Measurements from ENCODE around the gene METTL23. TPM values are rescaled to one million over a fixed set of nuclear protein-coding genes. Genes with fewer than 3 reads are reported as not detected.

The METTL23 gene
- total RNA-seq (22.6 TPM), polyA plus RNA-seq (38.4 TPM)

DNA sequence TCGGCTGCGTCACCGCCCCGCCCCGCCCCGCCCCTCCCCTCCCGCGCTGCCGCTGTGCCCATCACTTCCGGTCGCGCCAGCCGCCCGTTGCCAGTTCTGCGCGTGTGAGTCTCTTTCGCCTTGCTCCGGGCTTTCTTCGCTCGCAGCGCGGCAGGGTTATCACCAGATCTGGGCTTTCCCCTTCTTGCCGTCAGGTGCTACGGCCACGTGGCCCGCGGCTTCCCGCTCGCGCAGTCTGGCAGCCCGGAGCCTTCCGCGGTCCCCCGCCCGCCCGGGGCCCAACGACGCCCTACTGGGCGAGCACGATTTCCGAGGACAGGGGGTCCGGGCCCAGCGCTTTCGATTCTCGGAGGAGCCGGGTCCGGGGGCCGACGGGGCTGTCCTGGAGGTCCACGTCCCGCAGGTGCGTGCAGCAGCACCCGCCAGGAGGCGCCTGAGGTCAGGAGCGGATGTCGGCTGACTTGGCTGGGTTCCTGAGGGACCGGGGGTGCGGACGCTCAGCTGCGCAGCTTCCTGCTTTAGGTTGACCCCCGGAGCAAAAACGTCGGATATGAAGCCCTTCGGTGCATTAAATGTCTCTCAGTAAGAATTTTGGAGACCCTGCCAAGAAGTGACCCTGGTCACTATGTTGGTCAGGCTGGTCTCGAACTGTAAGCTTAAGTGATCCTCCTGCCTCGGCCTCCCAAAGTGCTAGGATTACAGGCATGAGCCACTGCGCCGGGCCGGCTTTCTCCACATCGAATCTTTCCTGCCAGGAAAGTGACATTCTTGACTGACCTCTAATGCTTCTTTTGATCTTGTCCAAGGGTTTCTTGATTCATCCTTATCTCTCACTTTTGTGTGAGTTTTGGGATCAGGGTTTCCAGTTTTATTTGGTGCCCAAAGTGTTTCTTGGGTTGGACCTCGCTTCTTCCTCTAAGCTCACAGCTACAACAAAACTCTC lies at the start of gene METTL23:
Gene METTL23 (plus strand): TSS at position 64 of the 943 bp plus-strand sequence. CDS start 2,872 bp downstream, outside the sequence.
- WGBS: under 1% methylated on average over 71 of the region's 71 CpGs
- Histone ChIP-seq H3K4me3 (ENCODE audit: low read depth, low read length) (peak within 1 kb of the TSS; percentile 89), H3K4me1 (ENCODE audit: insufficient read depth) (peaks cover under 1% of the 10 kb centered on the region), H3K27ac (ENCODE audit: low read depth) (peak within 1 kb of the TSS; percentile 100), H3K36me3 (ENCODE audit: insufficient read depth) (peaks cover under 1% of the 10 kb centered on the region)
- no peak for DNase-seq (ENCODE audit: extremely low spot score)

DNA sequence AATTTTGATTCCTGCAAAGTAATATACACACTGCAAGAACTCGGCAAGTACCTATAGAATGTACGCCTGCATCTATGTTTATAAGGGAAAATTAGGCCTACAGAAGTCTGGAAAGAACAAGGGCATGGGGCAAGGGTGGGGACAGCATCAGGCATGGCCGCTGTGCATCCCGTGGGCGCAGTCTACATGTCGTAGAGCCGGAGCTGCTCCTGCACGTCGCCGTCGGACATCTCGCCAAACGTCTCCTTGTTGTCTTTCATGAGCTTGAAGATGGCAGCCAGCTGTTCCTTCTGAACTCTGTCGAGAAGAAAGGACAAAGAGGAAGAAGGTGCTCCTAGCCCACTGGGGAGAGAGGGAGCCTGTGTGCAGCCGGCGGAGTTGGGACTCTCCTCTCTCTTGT lies 49.2 kb upstream of the METTL23 start:
- Histone ChIP-seq H3K4me1 (ENCODE audit: insufficient read depth) (no peaks in the 10 kb centered on the region), H3K36me3 (ENCODE audit: insufficient read depth) (no peaks in the 10 kb centered on the region), H3K27ac (ENCODE audit: low read depth) (no peak overlapping the region), H3K4me3 (ENCODE audit: low read depth, low read length) (no peak overlapping the region)
- DNase-seq (ENCODE audit: extremely low spot score): no peak
- 84% methylated on average over 16 of the region's 16 CpGs for WGBS

DNA sequence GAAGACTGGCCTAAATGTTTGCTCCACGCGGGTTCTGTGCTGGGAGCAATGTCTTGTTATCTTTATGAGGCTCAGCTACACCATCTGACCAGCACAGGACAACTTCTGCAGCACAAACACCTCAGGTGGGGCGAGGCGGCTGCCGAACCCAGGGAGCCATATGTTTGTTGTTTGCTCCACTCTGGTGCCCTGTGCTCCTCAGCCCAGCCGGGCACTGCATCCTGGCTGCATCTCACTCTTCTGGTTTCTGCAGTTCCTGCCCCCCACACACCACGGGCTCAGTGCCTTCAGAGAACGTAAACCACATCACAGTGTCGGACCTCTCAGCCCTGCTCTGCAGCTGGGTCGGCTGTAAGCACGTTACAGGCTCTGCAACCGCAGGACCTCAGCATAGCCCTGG lies 48.3 kb upstream of the METTL23 start:
- no peaks in the 10 kb centered on the region for H3K36me3 ChIP-seq (ENCODE audit: insufficient read depth)
- no peak overlapping the region for H3K4me3 ChIP-seq (ENCODE audit: low read depth, low read length)
- 60% methylated on average over 12 of the region's 12 CpGs for WGBS
- no peak overlapping the region for H3K27ac ChIP-seq (ENCODE audit: low read depth)
- no peak for DNase-seq (ENCODE audit: extremely low spot score)
- H3K4me1 ChIP-seq (ENCODE audit: insufficient read depth): no peaks in the 10 kb centered on the region

DNA sequence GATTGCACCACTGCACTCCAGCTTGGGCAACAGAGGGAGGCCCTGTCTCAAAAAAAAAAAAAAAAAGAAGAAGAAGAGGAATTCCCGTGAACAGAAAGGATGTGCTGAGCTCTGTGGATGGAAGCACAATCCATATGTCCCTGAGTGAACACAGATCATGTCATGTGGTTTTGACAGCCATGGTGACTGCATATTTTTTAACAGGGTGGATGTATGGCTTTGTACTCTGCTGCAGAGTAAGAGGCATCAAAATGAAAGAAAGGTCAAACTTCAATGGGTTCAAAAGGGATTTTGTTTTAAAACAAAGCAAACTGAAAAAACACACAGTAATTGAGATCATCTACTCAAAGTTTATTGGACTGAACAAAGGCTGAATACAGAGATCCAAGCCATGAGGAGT lies 47.4 kb upstream of the METTL23 start:
- no peak for DNase-seq (ENCODE audit: extremely low spot score)
- Histone ChIP-seq H3K36me3 (ENCODE audit: insufficient read depth) (no peaks in the 10 kb centered on the region), H3K4me1 (ENCODE audit: insufficient read depth) (no peaks in the 10 kb centered on the region), H3K4me3 (ENCODE audit: low read depth, low read length) (no peak overlapping the region), H3K27ac (ENCODE audit: low read depth) (no peak overlapping the region)
- WGBS: 65% methylated on average over 1 of the region's 1 CpG

DNA sequence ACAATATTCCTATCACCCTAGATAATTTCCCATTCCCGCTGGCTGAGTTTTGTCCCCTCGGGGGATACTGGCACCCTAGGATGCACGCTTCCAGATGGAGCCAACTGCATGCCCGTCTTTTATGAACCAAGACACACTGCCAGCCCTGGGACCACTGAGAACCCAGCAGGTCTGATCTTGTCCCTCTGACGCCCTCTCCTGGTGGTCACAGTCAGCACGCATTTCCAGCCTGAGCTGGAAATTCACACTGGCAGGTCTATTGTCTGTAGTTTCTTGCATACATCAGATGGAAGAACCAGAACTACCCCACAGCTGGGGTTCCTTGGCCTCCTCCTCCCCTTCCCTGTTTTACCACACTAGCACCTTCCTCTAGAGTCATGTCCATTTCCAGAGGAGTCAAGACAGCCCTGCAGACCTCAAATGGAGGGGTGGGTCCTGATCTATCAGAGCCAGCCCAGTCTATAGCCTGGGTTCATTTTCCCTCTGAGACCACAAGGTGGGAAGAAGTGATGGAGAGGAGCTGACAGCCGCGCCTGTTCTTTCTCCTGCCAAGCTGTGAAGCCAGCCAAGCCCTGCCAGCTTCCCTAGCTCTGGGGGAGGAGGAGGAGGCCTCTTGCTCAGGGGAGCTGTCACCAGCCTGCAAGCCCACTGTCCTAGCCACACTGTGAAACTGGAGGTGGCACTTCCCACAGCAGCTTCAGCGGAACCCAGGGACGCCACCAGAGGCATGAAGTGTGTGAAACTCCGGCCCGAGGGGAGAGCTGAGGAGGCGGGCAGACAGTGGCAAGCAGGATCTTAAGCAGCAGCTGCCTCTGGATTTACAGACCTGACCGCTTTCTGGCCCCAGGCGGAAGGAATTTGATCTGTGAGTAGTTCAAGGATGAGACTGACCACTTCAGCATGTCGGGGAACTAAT lies 45.2 kb upstream of the METTL23 start:
- DNase-seq (ENCODE audit: extremely low spot score): no peak
- no peak overlapping the region for H3K27ac ChIP-seq (ENCODE audit: low read depth)
- H3K4me1 ChIP-seq (ENCODE audit: insufficient read depth): no peaks in the 10 kb centered on the region
- no peaks in the 10 kb centered on the region for H3K36me3 ChIP-seq (ENCODE audit: insufficient read depth)
- H3K4me3 ChIP-seq (ENCODE audit: low read depth, low read length): no peak overlapping the region
- 39% methylated on average over 16 of the region's 16 CpGs for WGBS

DNA sequence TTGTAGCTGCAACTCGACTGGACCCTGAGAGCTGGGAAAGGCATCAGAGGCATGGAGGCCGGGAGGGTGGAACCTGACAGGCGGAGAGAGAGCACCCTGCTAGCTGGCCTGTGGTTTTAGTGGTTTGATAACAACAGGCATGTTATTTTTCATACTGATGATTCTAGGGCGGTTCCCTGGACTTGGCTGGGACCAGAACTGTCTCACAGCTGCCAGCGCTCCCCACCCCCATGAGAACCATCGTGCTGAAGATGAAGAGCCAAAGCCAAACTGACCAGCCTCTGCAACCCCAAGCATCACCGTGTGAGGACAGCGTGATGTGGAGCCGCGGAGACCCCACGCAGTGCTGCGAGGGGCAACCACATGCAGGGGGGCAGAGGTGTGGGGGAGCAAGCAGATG lies 44.3 kb upstream of the METTL23 start:
- Histone ChIP-seq H3K36me3 (ENCODE audit: insufficient read depth) (no peaks in the 10 kb centered on the region), H3K27ac (ENCODE audit: low read depth) (no peak overlapping the region), H3K4me3 (ENCODE audit: low read depth, low read length) (no peak overlapping the region), H3K4me1 (ENCODE audit: insufficient read depth) (no peaks in the 10 kb centered on the region)
- no peak for DNase-seq (ENCODE audit: extremely low spot score)
- WGBS: 34% methylated on average over 12 of the region's 12 CpGs

DNA sequence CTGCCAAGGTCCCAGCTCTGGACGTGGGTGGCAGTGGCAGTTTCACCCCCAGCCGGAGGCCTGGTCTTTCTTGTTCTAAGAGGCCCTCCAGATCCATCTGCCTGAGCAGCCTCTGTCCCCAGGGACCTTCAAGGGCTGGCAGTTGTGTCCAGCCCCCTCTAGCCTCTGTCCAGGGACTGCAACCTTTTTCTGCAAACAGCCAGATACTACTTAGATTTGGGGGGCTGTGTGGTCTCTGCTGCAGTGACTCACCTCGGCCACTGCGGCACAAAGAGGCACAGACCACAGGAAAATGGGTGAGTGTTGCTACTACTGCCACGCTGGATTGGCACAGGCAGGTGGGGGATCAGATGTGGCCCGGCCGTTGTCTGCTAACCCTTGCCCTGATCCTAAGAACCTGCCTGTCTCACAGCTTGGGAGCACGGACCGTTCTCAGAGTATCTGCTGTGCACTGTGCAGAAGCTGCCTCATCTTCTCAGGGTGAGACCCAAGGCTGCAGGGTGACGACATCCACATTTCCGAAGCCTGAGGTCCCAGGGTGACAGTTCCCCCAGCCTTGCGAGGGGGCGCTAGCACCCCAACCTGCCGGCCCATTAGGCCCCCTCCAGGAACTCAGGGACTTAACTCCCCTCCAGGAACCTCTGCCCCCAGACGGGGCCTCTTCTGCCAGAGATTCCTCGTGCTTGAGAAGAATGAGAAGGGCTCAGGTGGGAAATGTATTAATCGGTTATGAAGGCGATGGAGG lies 43.5 kb upstream of the METTL23 start:
- H3K27ac ChIP-seq (ENCODE audit: low read depth): no peak overlapping the region
- 71% methylated on average over 18 of the region's 18 CpGs for WGBS
- DNase-seq (ENCODE audit: extremely low spot score): no peak
- no peak overlapping the region for H3K4me3 ChIP-seq (ENCODE audit: low read depth, low read length)
- no peaks in the 10 kb centered on the region for H3K4me1 ChIP-seq (ENCODE audit: insufficient read depth)
- no peaks in the 10 kb centered on the region for H3K36me3 ChIP-seq (ENCODE audit: insufficient read depth)

DNA sequence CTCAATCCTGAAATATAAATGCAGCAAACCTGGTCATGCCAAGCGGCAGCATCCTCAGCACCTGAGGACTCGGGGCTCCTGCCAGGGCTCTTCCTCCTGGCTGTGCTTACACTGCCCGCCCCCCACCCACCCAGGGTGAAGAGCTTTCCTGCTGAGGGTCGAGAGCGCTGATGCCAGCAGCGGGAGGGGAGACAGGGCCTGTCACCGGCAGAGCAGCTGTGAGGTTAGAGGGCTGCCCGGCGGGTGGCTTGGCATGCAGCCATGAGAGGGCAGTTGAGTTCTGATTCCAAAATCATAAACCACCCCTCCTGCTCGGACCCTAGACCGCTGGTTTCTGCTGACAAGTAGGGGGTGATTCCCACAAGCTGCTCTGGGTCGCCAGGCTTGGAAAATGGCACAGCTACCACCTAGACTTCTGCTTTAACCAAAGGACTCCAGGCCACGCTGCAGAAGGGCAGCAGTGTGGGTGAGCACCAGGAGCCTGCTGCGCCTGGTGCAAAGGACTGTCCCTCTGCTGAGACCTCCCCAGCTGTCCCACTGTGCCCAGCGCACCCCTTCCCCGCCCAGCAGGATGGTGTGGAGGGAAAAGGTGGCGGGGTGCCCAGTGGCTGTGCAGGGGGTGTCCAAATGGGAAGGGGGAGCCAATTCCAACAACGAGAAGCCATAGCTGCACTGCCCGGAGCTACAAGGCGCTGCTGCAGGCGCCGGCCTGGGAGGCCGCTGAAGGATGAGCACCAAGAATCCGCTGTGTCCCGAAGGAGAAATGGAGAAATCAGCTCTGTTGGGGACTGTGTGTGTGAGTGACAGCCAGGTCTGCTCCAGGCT lies 42.5 kb upstream of the METTL23 start:
- no peak for DNase-seq (ENCODE audit: extremely low spot score)
- WGBS: 82% methylated on average over 25 of the region's 25 CpGs
- H3K4me3 ChIP-seq (ENCODE audit: low read depth, low read length): no peak overlapping the region
- no peaks in the 10 kb centered on the region for H3K4me1 ChIP-seq (ENCODE audit: insufficient read depth)
- H3K27ac ChIP-seq (ENCODE audit: low read depth): no peak overlapping the region
- no peaks in the 10 kb centered on the region for H3K36me3 ChIP-seq (ENCODE audit: insufficient read depth)

- H3K36me3 ChIP-seq (ENCODE audit: insufficient read depth): no peaks in the 10 kb centered on the region
- no peak overlapping the region for H3K27ac ChIP-seq (ENCODE audit: low read depth)
- no peak for DNase-seq (ENCODE audit: extremely low spot score)
- no peak overlapping the region for H3K4me3 ChIP-seq (ENCODE audit: low read depth, low read length)
- 83% methylated on average over 7 of the region's 7 CpGs for WGBS
- H3K4me1 ChIP-seq (ENCODE audit: insufficient read depth): no peaks in the 10 kb centered on the region
Observed at GRCh38 chr17:76684756-76685155, 41.9 kb upstream of the METTL23 start.

GRCh38 chr17:76685366-76685765 lies 41.3 kb upstream of the METTL23 start:
- Histone ChIP-seq H3K27ac (ENCODE audit: low read depth) (no peak overlapping the region), H3K4me1 (ENCODE audit: insufficient read depth) (no peaks in the 10 kb centered on the region), H3K36me3 (ENCODE audit: insufficient read depth) (no peaks in the 10 kb centered on the region), H3K4me3 (ENCODE audit: low read depth, low read length) (no peak overlapping the region)
- WGBS: 86% methylated on average over 12 of the region's 12 CpGs
- no peak for DNase-seq (ENCODE audit: extremely low spot score)

DNA sequence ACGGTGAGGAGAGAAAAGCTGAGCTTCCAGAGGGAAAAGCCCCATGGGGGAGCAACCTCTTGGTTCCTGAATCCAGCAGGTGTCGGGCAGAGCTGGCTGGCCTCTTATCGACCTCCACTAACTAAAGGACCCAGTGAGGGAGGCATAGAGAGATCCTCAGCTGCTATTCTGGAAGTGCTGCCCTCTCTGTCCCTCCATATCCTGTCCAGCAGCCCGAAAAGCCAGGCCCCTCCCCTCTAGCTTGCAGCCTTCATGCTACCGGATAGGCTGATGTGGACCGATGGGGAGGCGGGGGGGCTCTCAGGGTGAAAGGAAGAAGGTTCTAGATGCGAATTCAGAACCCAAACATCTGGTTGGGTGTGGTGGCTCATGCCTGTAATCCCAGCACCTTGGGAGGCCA lies 40.8 kb upstream of the METTL23 start:
- Histone ChIP-seq H3K4me1 (ENCODE audit: insufficient read depth) (no peaks in the 10 kb centered on the region), H3K36me3 (ENCODE audit: insufficient read depth) (no peaks in the 10 kb centered on the region), H3K27ac (ENCODE audit: low read depth) (no peak overlapping the region), H3K4me3 (ENCODE audit: low read depth, low read length) (no peak overlapping the region)
- no peak for DNase-seq (ENCODE audit: extremely low spot score)
- 74% methylated on average over 8 of the region's 8 CpGs for WGBS

- no peak overlapping the region for H3K4me3 ChIP-seq (ENCODE audit: low read depth, low read length)
- peak overlapping the region; percentile 42 for H3K27ac ChIP-seq (ENCODE audit: low read depth)
- no peak for DNase-seq (ENCODE audit: extremely low spot score)
- no peaks in the 10 kb centered on the region for H3K4me1 ChIP-seq (ENCODE audit: insufficient read depth)
- H3K36me3 ChIP-seq (ENCODE audit: insufficient read depth): no peaks in the 10 kb centered on the region
- WGBS: 67% methylated on average over 15 of the region's 15 CpGs
Observed at GRCh38 chr17:76686538-76687297, 39.9 kb upstream of the METTL23 start.
